ENCODE results near the gene SLC22A1. TPM values are rescaled to one million over a fixed set of nuclear protein-coding genes. Genes with fewer than 3 reads are reported as not detected.

Gene SLC22A1
- total and polyA plus RNA-seq, 2 of the 8 experiments (the other 6 are each of a cell fraction or from before 2014, with no cell fraction given) = 0.12 to 0.45 TPM

DNA sequence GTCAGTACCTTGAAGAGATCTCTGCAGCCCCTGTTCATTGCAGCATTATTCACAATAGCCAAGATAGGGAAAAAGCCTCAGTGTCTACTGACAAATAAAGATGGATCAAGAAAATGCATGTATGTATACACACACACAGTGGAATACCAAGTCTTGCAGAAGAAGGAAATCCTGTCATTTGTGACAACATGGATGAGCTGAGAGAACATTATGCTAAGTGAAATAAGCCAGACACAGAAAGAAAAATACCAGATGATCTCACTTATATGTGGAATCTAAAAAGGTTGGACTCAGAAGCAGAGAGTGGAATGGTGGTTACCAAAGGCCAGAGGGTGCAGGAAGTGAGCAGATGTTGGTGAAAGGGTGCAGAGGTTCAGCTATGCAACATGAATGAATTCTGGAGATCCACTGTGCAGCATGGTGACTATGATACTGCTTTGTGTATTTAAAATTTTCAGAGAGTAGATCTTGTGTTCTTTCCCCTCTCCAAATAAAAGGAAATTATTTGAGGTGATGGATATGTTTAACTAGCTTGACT is 11.0 kb upstream of the SLC22A1 start:
- peaks cover 0 to 7% (median 1%) of the 10 kb centered on the region in 4 experiments; a peak in 1 of 7 replicates for H3K4me1 ChIP-seq (replicated peaks in 1 of 4; ENCODE audit: control insufficient read depth in 3 of 4, insufficient read depth in 4 of 4, low read length in 3 of 4)
- H3K4me3 ChIP-seq (ENCODE audit: extremely low read depth in 1 of 4, insufficient read depth in 2 of 4, low read depth in 3 of 4, low read length in 4 of 4) = no peak overlapping the region
- H3K9me3 ChIP-seq (ENCODE audit: insufficient read depth in 2 of 2, low read depth in 1 of 2, low read length in 1 of 2) = no peaks in the 10 kb centered on the region; a peak in 1 of 4 replicates
- H2BK12ac ChIP-seq (ENCODE audit: low read depth, low read length) = no peak overlapping the region
- no peak for TF ChIP-seq CHD1 (IDR thresholded peaks at IDR 0.05; ENCODE audit: low read depth, low read length)
- POLR2A ChIA-PET (ENCODE audit: partially characterized antibody) = no interaction called here
- H4K5ac ChIP-seq (ENCODE audit: insufficient read length, low read depth, low read length) = no peak overlapping the region
- no peak overlapping the region for H2BK15ac ChIP-seq (ENCODE audit: low read length)
- H2AFZ ChIP-seq (ENCODE audit: low read length) = no peak overlapping the region
- DNase-seq (ENCODE audit: low read depth in 1 of 2, low spot score in 2 of 2) (no peak), FAIRE-seq (no peak)
- no peak overlapping the region for H2AK5ac ChIP-seq (ENCODE audit: low read depth, low read length)
- no peak overlapping the region for H2BK120ac ChIP-seq (replicated peaks; ENCODE audit: low read depth, low read length)
- CTCF ChIA-PET (ENCODE audit: partially characterized antibody) = interaction anchor here (0.7 to 2.0 kb wide), 6 partner anchors 12 to 344 kb away, joined by 3 to 7 read pairs (median 4); no protein-coding TSS in a partner anchor
- no peak overlapping the region for H3K14ac ChIP-seq (ENCODE audit: insufficient read length)
- no peaks in the 10 kb centered on the region for H3K23me2 ChIP-seq (ENCODE audit: low read depth, low read length)
- no peak overlapping the region for H3K56ac ChIP-seq (replicated peaks; ENCODE audit: insufficient read length, low read depth, low read length)
- H4K8ac ChIP-seq (ENCODE audit: extremely low read depth, insufficient read depth, low read length) = no peak overlapping the region
- H3K4ac ChIP-seq (replicated peaks; ENCODE audit: insufficient read length, low read depth, low read length) = no peak overlapping the region
- H3K18ac ChIP-seq (ENCODE audit: extremely low read depth, low read length) = no peak overlapping the region
- H3K79me2 ChIP-seq (ENCODE audit: control insufficient read depth in 1 of 2, insufficient read depth in 2 of 2, low read length in 2 of 2) = no peaks in the 10 kb centered on the region
- no peak overlapping the region for H4K91ac ChIP-seq (replicated peaks; ENCODE audit: insufficient read length, low read length)
- no peak overlapping the region for H2BK5ac ChIP-seq (ENCODE audit: low read depth, low read length)
- H3K23ac ChIP-seq (ENCODE audit: insufficient read length) = no peak overlapping the region
- H3K9ac ChIP-seq (replicated peaks in 1 of 4; ENCODE audit: extremely low read depth in 1 of 4, low read depth in 3 of 4, low read length in 3 of 4) = no peak overlapping the region
- H3K79me1 ChIP-seq (ENCODE audit: low read depth, low read length) = no peaks in the 10 kb centered on the region
- H3K27ac ChIP-seq (ENCODE audit: low read depth, low read length) = no peak overlapping the region
- no peaks in the 10 kb centered on the region for H3K27me3 ChIP-seq (replicated peaks in 1 of 4; ENCODE audit: control insufficient read depth in 3 of 4, extremely low read depth in 1 of 4, insufficient read depth in 3 of 4, low read length in 3 of 4)
- peaks cover 1 to 6% (median 3%) of the 10 kb centered on the region in 4 experiments; a peak in 6 of 8 replicates for H3K36me3 ChIP-seq (ENCODE audit: control insufficient read depth in 2 of 4, insufficient read depth in 4 of 4, low read length in 3 of 4)
- H4K20me1 ChIP-seq (replicated peaks in 1 of 2; ENCODE audit: control insufficient read depth in 1 of 2, insufficient read depth in 2 of 2, low read length in 2 of 2) = no peaks in the 10 kb centered on the region
- no peak overlapping the region for H3K4me2 ChIP-seq (ENCODE audit: insufficient read depth in 1 of 2, low read depth in 2 of 2, low read length in 2 of 2)
- H2BK20ac ChIP-seq (ENCODE audit: low read length) = no peak overlapping the region
